Endothelial cell of umbilical vein (primary cell): ENCODE data around the gene RNF227. TPM values are rescaled to one million over a fixed set of nuclear protein-coding genes. Genes with fewer than 3 reads are reported as not detected.

Experiments used
- BruUV-seq: library from RNA; stranded (reverse); fragments of 400-500 nt; replicated peaks from 2 replicates; lab custom pipeline; 2021; lab: Mats Ljungman, UMichigan
- CTCF ChIA-PET: fragments of 300-600, 350-600 bp; sonication (Branson Sonifier 250); formaldehyde crosslinking; loops from one replicate; lab custom pipeline; 2021; ENCODE audit warnings: antibody characterized with exemption, inconsistent platforms; lab: Charles Lee
- POLR2A ChIA-PET: fragments of 300-600, 350-600 bp; sonication (Branson Sonifier 250); formaldehyde crosslinking; loops from one replicate; lab custom pipeline; 2021; ENCODE audit warnings: antibody characterized with exemption, inconsistent platforms; lab: Charles Lee
- DNase-seq: peaks from one replicate; pipeline ENCODE4 v3.0.0-alpha.2; 2011; ENCODE audit warnings: low read depth, low spot score
- FAIRE-seq: peaks from 2 replicates; lab custom pipeline; 2011; peaks lifted over from hg19 to GRCh38; lab: Jason Lieb, UNC
- H2AFZ ChIP-seq: 2 replicates; pipeline ENCODE4 v1.6.0; 2012; ENCODE audit warnings: low read depth, low read length, control low read depth, inconsistent platforms
- H3K27ac ChIP-seq: 2 replicates; pipeline ENCODE4 v1.5.1; 2011; ENCODE audit warnings: low read depth, mild to moderate bottlenecking, control low read depth, low read length, moderate library complexity; ENCODE audit not compliant: insufficient read depth
- H3K27me3 ChIP-seq, 2 experiments: 2 replicates each; pipeline versions ENCODE4 v1.6.0 to v1.6.1; 2011; ENCODE audit warnings: low read length in 2 of 2, mixed read lengths in 1 of 2; ENCODE audit not compliant: control insufficient read depth in 2 of 2, insufficient read depth in 2 of 2
- H3K36me3 ChIP-seq, 2 experiments: 2 replicates in 1 of 2; 3 replicates in 1 of 2; pipeline ENCODE4 v1.5.1; 2011; ENCODE audit warnings: low read length in 2 of 2, mild to moderate bottlenecking in 1 of 2, moderate library complexity in 1 of 2; ENCODE audit not compliant: control insufficient read depth in 2 of 2, insufficient read depth in 2 of 2; ENCODE audit errors: extremely low read depth in 1 of 2
- H3K4me1 ChIP-seq: 3 replicates; pipeline ENCODE4 v1.5.1; 2011; ENCODE audit warnings: mild to moderate bottlenecking, low read length; ENCODE audit not compliant: control insufficient read depth, insufficient read depth; ENCODE audit errors: extremely low read depth
- H3K4me2 ChIP-seq: 2 replicates; pipeline ENCODE4 v1.6.1; 2011; ENCODE audit warnings: low read length, control low read depth, mixed read lengths; ENCODE audit not compliant: insufficient read depth
- H3K4me3 ChIP-seq, 3 experiments: fragments of 200-600 bp in 1 of 3; sonication (generic), shearing (Covaris generic) in 1 of 3; replicated peaks in 1 of 3; 2 replicates each; pipeline ENCODE4 v1.5.1; 2011 to 2016; ENCODE audit warnings: control low read depth in 3 of 3, low read length in 3 of 3, mild to moderate bottlenecking in 2 of 3, inconsistent platforms in 1 of 3, low read depth in 1 of 3, moderate library complexity in 1 of 3; ENCODE audit not compliant: insufficient read depth in 1 of 3
- H3K79me2 ChIP-seq: 2 replicates; pipeline ENCODE4 v1.6.0; 2012; ENCODE audit warnings: low read length, inconsistent platforms; ENCODE audit not compliant: control insufficient read depth, insufficient read depth
- H3K9ac ChIP-seq: replicated peaks from 2 replicates; pipeline ENCODE3; 2011; ENCODE audit warnings: low read length, control low read depth; ENCODE audit not compliant: insufficient read depth; ENCODE audit errors: extremely low read depth
- H3K9me1 ChIP-seq: replicated peaks from 3 replicates; pipeline ENCODE4 v1.6.0; 2011; ENCODE audit warnings: mild to moderate bottlenecking, low read length; ENCODE audit not compliant: control insufficient read depth, insufficient read depth; ENCODE audit errors: extremely low read depth
- H3K9me3 ChIP-seq: replicated peaks from 2 replicates; pipeline ENCODE4 v1.5.1; 2012; ENCODE audit warnings: low read length, inconsistent platforms; ENCODE audit not compliant: control insufficient read depth, insufficient read depth
- H4K20me1 ChIP-seq: replicated peaks from 2 replicates; pipeline ENCODE3; 2011; ENCODE audit warnings: mild to moderate bottlenecking, low read length; ENCODE audit not compliant: control insufficient read depth, insufficient read depth; ENCODE audit errors: extremely low read depth
- EZH2 ChIP-seq: IDR thresholded peaks from 2 replicates; pipeline ENCODE4 v1.6.1; 2012; ENCODE audit warnings: borderline replicate concordance, low read depth, mild to moderate bottlenecking, moderate library complexity, low read length, inconsistent platforms; ENCODE audit not compliant: severe bottlenecking
- FOS ChIP-seq: IDR thresholded peaks from 2 replicates; pipeline ENCODE4 v1.6.1; 2011; ENCODE audit warnings: mild to moderate bottlenecking, low read length, moderate library complexity, borderline replicate concordance; ENCODE audit not compliant: insufficient read depth
- GATA2 ChIP-seq: IDR thresholded peaks from 2 replicates; pipeline ENCODE4 v1.7.0; 2011; ENCODE audit warnings: low read depth, mild to moderate bottlenecking, moderate library complexity, mixed read lengths, low read length; ENCODE audit not compliant: insufficient read length, insufficient read depth
- JUN ChIP-seq: IDR thresholded peaks from 2 replicates; pipeline ENCODE4 v1.6.1; 2011; ENCODE audit warnings: borderline replicate concordance, low read depth; ENCODE audit not compliant: insufficient read length, insufficient read depth
- MAX ChIP-seq: IDR thresholded peaks from 2 replicates; pipeline ENCODE4 v1.6.1; 2011; ENCODE audit not compliant: insufficient read depth, insufficient read length
- MYC ChIP-seq: IDR thresholded peaks from one replicate; pipeline ENCODE4 v1.6.1; 2011; ENCODE audit warnings: mild to moderate bottlenecking, low read depth, low read length
- POLR2A ChIP-seq: IDR thresholded peaks from 2 replicates; pipeline ENCODE4 v1.6.1; 2012; ENCODE audit warnings: low read depth, mild to moderate bottlenecking, control low read depth, low read length
- POLR2AphosphoS5 ChIP-seq: IDR thresholded peaks from 2 replicates; pipeline ENCODE4 v1.6.1; 2012; ENCODE audit warnings: low read depth, mild to moderate bottlenecking, control low read depth, low read length, moderate library complexity; ENCODE audit not compliant: insufficient read depth
- dilution Hi-C: fragments of 300-500 bp; cut with MboI; formaldehyde crosslinking; loops from one replicate; pipeline ENCODE4 v1.15.0; 2019; ENCODE audit warnings: low sequenced_read_pairs; ENCODE audit not compliant: extremely low pct_ligation_motif_present
- intact Hi-C: fragments of 100-400 bp; cut with micrococcal nuclease; formaldehyde crosslinking; loops from one replicate; pipeline ENCODE4 v1.10.0; 2022
- polyA plus RNA-seq, 4 experiments: library from polyadenylated mRNA; depleted of rRNA in 3 of 4; stranded (reverse) in 3 of 4; unstranded in 1 of 4; fragments of >200 nt; gene quantifications; 2 replicates each; pipeline versions ENCODE4 v1.2.1 to v1.2.3, GENCODE V29; 2011 to 2012; ENCODE audit warnings: missing spikeins in 1 of 4
- total RNA-seq: library from RNA; stranded (reverse); gene quantifications from 2 replicates; pipeline ENCODE4 v1.2.3, GENCODE V29; 2021
- TF ChIP-seq, protein P1 (sequence below), 2 donors: IDR thresholded peaks; 1 replicate in 1 of 2; 2 replicates in 1 of 2; pipeline ENCODE4 v1.5.1; 2011; ENCODE audit warnings: low read length in 2 of 2, mild to moderate bottlenecking in 2 of 2, moderate library complexity in 2 of 2, control low read depth in 1 of 2, inconsistent platforms in 1 of 2, low read depth in 1 of 2; ENCODE audit not compliant: insufficient read depth in 1 of 2; ENCODE audit errors: extremely low read depth in 1 of 2

Gene RNF227
- total and polyA plus RNA-seq, 2 donors (not counting 3 experiments of a cell fraction or from before 2014, with no cell fraction given) = 0.58 to 0.76 TPM

- H3K36me3 ChIP-seq = peaks cover 44 to 56% of the 10 kb centered on the region in 2 experiments
- intact Hi-C loops = no loop called here
- H3K27ac ChIP-seq = no peak overlapping the region
- no peak overlapping the region for H3K4me2 ChIP-seq
- no peaks in the 10 kb centered on the region for H4K20me1 ChIP-seq
- ChIA-PET CTCF (no interaction called here), POLR2A (no interaction called here)
- no peaks in the 10 kb centered on the region for H3K9me1 ChIP-seq
- H3K4me1 ChIP-seq = peaks cover 7% of the 10 kb centered on the region
- no peaks in the 10 kb centered on the region for H3K9me3 ChIP-seq
- peaks cover 8% of the 10 kb centered on the region for H3K79me2 ChIP-seq
- TF ChIP-seq FOS (no peak), POLR2AphosphoS5 (no peak), JUN (no peak), MAX (no peak), POLR2A (no peak), EZH2 (no peak), GATA2 (no peak), MYC (no peak)
- TF ChIP-seq, protein P1, sequence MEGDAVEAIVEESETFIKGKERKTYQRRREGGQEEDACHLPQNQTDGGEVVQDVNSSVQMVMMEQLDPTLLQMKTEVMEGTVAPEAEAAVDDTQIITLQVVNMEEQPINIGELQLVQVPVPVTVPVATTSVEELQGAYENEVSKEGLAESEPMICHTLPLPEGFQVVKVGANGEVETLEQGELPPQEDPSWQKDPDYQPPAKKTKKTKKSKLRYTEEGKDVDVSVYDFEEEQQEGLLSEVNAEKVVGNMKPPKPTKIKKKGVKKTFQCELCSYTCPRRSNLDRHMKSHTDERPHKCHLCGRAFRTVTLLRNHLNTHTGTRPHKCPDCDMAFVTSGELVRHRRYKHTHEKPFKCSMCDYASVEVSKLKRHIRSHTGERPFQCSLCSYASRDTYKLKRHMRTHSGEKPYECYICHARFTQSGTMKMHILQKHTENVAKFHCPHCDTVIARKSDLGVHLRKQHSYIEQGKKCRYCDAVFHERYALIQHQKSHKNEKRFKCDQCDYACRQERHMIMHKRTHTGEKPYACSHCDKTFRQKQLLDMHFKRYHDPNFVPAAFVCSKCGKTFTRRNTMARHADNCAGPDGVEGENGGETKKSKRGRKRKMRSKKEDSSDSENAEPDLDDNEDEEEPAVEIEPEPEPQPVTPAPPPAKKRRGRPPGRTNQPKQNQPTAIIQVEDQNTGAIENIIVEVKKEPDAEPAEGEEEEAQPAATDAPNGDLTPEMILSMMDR (IDR thresholded peaks at IDR 0.05; ENCODE audit: extremely low read depth in 1 of 2, insufficient read depth in 1 of 2, low read depth in 1 of 2, low read length in 2 of 2) = no peak
- no peak overlapping the region for H2AFZ ChIP-seq
- H3K9ac ChIP-seq = no peak overlapping the region
- no peaks in the 10 kb centered on the region for H3K27me3 ChIP-seq
- DNase-seq (no peak), FAIRE-seq (no peak)
- dilution Hi-C loops = no loop called here
- H3K4me3 ChIP-seq = no peak overlapping the region
- no TSS peak for BruUV-seq
Observed at GRCh38 chr17:7894226-7894625, 21.9 kb downstream of the RNF227 start.
